Measurements from ENCODE around the gene TEAD4. TPM values are rescaled to one million over a fixed set of nuclear protein-coding genes. Genes with fewer than 3 reads are reported as not detected.

Gene TEAD4
- total RNA-seq, 1 donor from 2014 or later = 19.7 TPM

- Mint-ChIP-seq H3K9me3 (ENCODE audit: low read depth) (no peaks in the 10 kb centered on the region), H3K27ac (no peak overlapping the region), H3K36me3 (ENCODE audit: insufficient read depth) (no peaks in the 10 kb centered on the region), H3K4me3 (ENCODE audit: low read depth) (peak overlapping the region; percentile 29), H3K4me1 (ENCODE audit: low read depth) (peaks cover 19% of the 10 kb centered on the region), H3K27me3 (peaks cover 13% of the 10 kb centered on the region)
- peak; percentile 92 for DNase-seq (ENCODE audit: low spot score, unreplicated experiment)
- peak; percentile 100 for TF ChIP-seq CTCF (IDR thresholded peaks at IDR 0.05; ENCODE audit: unreplicated experiment)
Measured at GRCh38 chr12:3073438-3074250, 114.4 kb downstream of the TEAD4 start.

- Mint-ChIP-seq H3K27ac (no peak overlapping the region), H3K4me3 (ENCODE audit: low read depth) (peak overlapping the region; percentile 63), H3K9me3 (ENCODE audit: low read depth) (no peaks in the 10 kb centered on the region), H3K4me1 (ENCODE audit: low read depth) (peaks cover 15% of the 10 kb centered on the region), H3K27me3 (peaks cover 13% of the 10 kb centered on the region), H3K36me3 (ENCODE audit: insufficient read depth) (no peaks in the 10 kb centered on the region)
- DNase-seq (ENCODE audit: low spot score, unreplicated experiment) = no peak
- no peak for TF ChIP-seq CTCF (IDR thresholded peaks at IDR 0.05; ENCODE audit: unreplicated experiment)
Measured at GRCh38 chr12:3075315-3075714, 116.1 kb downstream of the TEAD4 start.

- no peaks in the 10 kb centered on the region for H3K36me3 Mint-ChIP-seq (ENCODE audit: insufficient read depth)
- peak within 1 kb of the TSS; percentile 86 for H3K4me3 Mint-ChIP-seq (ENCODE audit: low read depth)
- TF ChIP-seq CTCF (IDR thresholded peaks at IDR 0.05; ENCODE audit: unreplicated experiment) = no peak
- no peaks in the 10 kb centered on the region for H3K9me3 Mint-ChIP-seq (ENCODE audit: low read depth)
- peak within 1 kb of the TSS; percentile 55 for H3K27ac Mint-ChIP-seq
- peak; percentile 78 for DNase-seq (ENCODE audit: low spot score, unreplicated experiment)
- H3K27me3 Mint-ChIP-seq = peaks cover 13% of the 10 kb centered on the region
- H3K4me1 Mint-ChIP-seq (ENCODE audit: low read depth) = peaks cover 9% of the 10 kb centered on the region
Measured at GRCh38 chr12:3076730-3077571, 117.8 kb downstream of the TEAD4 start, which contains the start of gene TSPAN9. TSS of gene TSPAN9 (plus strand) at chr12:3077379. CDS start at chr12:3201194, 123,815 bp downstream.

GRCh38 chr12:3077572-3078081, 118.4 kb downstream of the TEAD4 start:
- no peak for DNase-seq (ENCODE audit: low spot score, unreplicated experiment)
- TF ChIP-seq CTCF (IDR thresholded peaks at IDR 0.05; ENCODE audit: unreplicated experiment) = no peak
- Mint-ChIP-seq H3K4me3 (ENCODE audit: low read depth) (peak overlapping the region; percentile 78), H3K27ac (peak overlapping the region; percentile 55), H3K27me3 (peaks cover 13% of the 10 kb centered on the region), H3K4me1 (ENCODE audit: low read depth) (peaks cover 11% of the 10 kb centered on the region), H3K36me3 (ENCODE audit: insufficient read depth) (peaks cover 1% of the 10 kb centered on the region), H3K9me3 (ENCODE audit: low read depth) (no peaks in the 10 kb centered on the region)

Data from progenitor cell of endocrine pancreas (in vitro differentiated cells).